AG04449 (cell line): ENCODE results near the gene TPRA1.

ENCODE experiments used
- CTCF ChIA-PET: fragments of 350-600 bp; formaldehyde crosslinking; extraction: SDS; loops from one replicate; lab custom pipeline; 2021; ENCODE audit warnings: antibody characterized with exemption; lab: Yijun Ruan, JAX
- POLR2A ChIA-PET: fragments of 400-600, 350-600 bp; formaldehyde crosslinking; extraction: SDS; loops from one replicate; lab custom pipeline; 2020; ENCODE audit warnings: antibody characterized with exemption, inconsistent platforms; lab: Yijun Ruan, JAX
- DNase-seq: peaks from one replicate; pipeline ENCODE4 v3.0.0-alpha.2; 2010; ENCODE audit warnings: low read depth, low spot score
- H3K4me3 ChIP-seq: 2 replicates; pipeline ENCODE4 v1.5.1; 2011; ENCODE audit warnings: low read depth, mild to moderate bottlenecking, control low read depth, low read length
- TF ChIP-seq, protein P1 (sequence below): IDR thresholded peaks from one replicate; pipeline ENCODE4 v1.5.1; 2011; ENCODE audit warnings: mild to moderate bottlenecking, moderate library complexity, low read length, control low read depth, inconsistent platforms; ENCODE audit not compliant: insufficient read depth; ENCODE audit errors: missing control alignments

The TPRA1 gene

DNA sequence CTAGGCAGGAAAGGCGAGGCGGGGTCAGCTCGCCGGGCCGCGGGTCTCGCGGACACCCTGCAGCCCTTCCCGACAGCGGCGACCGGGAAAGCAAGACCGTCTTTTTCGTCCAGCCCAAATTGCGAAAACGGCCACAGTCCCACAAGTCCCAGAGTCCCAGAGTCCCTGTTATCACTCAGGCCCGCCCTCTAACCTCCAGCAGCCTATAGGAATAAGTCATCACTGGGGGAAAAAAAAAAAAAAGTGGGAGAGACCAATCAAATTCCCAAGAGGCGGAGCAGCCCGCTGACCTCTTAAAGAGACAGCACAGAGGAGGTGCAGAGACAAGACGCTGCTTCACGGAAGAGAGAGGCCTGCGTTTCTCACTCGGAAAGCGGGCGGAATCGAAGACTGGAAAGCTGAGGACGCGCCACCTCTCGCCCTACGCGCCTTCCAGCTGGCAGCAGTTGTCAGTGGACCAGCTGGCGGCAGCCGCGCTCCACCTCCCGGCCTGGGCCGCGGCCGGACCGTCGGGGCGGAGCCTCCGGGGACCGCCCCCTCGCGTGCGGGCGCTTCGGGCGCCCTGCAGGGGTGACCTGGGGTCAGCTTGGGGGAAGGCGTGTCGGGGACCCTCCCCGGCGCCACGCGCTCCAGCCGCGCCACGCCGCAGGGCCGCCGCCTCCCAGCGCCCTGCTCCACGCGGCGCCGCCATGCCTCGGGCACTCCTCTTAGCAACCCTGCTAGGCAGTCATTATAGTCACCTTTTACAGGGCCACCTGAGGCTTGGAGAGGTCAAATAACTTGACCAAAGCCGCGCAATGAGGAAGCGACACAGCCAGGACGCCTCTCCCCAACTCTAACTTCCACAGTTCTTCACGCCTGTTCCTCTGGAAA lies at the start of gene TPRA1:
Gene TPRA1, minus strand, starts transcription at position 141 of the 873 bp plus-strand sequence. CDS start 10,587 bp downstream, outside the sequence.
- POLR2A ChIA-PET = interaction anchor here (0.7 kb wide), 3 partner anchors 48 to 1035 kb away, joined by 4 read pairs; no protein-coding TSS in a partner anchor
- DNase-seq = peak; percentile 84

DNA sequence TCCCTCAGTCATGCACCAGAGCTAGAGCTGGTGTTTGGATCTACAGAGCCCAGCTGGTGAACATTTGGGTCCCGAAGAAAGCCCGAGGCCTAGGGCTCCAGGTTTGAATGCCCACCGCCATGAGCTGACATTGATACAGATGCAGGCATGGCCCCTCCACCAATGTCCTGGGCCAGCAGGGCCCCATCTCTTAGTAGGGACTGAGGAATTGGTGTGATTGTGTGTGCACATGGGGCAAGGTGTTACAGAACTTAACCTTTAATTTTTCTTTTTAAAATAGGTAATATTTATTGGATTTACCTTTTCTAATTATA lies 49.5 kb upstream of the TPRA1 start:
- ChIA-PET POLR2A (no interaction called here), CTCF (interaction anchor here (0.8 to 1.5 kb wide), 5 partner anchors 8 to 65 kb away, joined by 3 to 5 read pairs (median 3); no protein-coding TSS in a partner anchor)
- TF ChIP-seq, protein P1, sequence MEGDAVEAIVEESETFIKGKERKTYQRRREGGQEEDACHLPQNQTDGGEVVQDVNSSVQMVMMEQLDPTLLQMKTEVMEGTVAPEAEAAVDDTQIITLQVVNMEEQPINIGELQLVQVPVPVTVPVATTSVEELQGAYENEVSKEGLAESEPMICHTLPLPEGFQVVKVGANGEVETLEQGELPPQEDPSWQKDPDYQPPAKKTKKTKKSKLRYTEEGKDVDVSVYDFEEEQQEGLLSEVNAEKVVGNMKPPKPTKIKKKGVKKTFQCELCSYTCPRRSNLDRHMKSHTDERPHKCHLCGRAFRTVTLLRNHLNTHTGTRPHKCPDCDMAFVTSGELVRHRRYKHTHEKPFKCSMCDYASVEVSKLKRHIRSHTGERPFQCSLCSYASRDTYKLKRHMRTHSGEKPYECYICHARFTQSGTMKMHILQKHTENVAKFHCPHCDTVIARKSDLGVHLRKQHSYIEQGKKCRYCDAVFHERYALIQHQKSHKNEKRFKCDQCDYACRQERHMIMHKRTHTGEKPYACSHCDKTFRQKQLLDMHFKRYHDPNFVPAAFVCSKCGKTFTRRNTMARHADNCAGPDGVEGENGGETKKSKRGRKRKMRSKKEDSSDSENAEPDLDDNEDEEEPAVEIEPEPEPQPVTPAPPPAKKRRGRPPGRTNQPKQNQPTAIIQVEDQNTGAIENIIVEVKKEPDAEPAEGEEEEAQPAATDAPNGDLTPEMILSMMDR = no peak
- no peak for DNase-seq
- H3K4me3 ChIP-seq = no peak overlapping the region

More for the DNA sequence above, at the start of gene TPRA1:
- CTCF ChIA-PET = interaction anchor here (1.2 to 8.8 kb wide), 3 partner anchors 8 to 106 kb away, joined by 3 to 80 read pairs (median 4); no protein-coding TSS in a partner anchor
- TF ChIP-seq, protein P1 = no peak
- peak within 1 kb of the TSS; percentile 85 for H3K4me3 ChIP-seq

DNA sequence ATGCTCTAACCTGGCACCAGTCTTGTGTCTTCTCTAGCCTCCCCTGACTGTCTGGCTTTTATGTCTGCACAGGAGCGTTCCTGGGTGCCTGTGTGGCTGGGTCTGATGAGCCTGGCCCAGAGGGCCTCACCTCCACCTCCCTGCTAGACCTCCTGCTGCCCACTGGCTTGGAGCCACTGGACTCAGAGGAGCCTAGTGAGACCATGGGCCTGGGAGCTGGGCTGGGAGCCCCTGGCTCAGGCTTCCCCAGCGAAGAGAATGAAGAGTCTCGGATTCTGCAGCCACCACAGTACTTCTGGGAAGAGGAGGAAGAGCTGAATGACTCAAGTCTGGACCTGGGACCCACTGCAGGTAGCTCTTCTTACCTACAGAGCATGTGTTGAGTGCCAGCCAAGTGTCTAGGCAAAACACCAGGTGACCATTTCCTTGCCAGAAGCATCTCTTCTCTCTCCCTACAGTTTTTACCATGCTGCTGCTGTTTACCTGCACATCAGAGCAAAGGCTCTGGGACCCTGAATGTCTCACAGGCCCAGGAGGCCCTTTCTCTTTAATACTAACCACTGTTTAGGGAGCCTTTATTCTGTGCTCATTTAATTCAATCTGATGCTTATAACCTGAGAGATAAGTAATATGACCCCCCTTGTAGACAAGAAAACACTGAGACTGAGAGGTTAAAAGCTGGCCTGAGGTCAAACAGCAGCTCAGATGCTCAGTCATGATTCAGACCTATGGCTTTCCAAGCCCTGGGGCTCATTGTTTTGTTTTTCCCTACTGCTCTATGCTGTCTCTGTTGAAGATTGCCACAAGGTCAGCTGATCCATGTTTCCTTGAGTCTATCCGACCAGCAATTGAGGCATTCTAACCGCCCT lies 48.9 kb upstream of the TPRA1 start:
- no peak for DNase-seq
- POLR2A ChIA-PET = no interaction called here
- TF ChIP-seq, protein P1 = no peak
- no peak overlapping the region for H3K4me3 ChIP-seq
- CTCF ChIA-PET = interaction anchor here (0.8 to 1.5 kb wide), 5 partner anchors 9 to 64 kb away, joined by 3 to 5 read pairs (median 3); no protein-coding TSS in a partner anchor

DNA sequence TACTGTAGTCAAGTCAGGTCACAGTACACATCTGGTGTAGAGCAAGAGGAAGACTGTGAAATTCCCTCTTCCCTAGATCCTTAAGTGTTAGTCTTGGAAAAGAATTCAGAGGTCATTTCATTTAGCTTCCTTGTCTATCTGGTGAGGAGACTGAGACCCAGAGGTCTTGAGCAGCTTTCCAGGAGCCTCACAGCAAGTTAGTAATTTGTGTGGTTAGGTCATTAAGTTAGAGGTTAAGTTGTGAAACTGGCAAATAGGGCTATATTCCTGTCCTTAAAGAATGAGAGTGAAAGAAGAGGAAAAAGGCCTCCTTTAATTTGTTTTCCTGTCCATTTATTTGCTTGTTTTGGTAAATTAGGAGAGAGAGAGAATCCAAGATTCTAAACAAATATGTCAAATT lies 47.4 kb upstream of the TPRA1 start:
- TF ChIP-seq, protein P1 = no peak
- no peak overlapping the region for H3K4me3 ChIP-seq
- no peak for DNase-seq
- CTCF ChIA-PET = interaction anchor here (1.6 to 3.3 kb wide), 2 partner anchors 10 to 14 kb away, joined by 6 to 15 read pairs; no protein-coding TSS in a partner anchor
- POLR2A ChIA-PET = interaction anchor here (0.6 kb wide), 1 partner anchor 41 kb away, joined by 3 read pairs; no protein-coding TSS in a partner anchor

DNA sequence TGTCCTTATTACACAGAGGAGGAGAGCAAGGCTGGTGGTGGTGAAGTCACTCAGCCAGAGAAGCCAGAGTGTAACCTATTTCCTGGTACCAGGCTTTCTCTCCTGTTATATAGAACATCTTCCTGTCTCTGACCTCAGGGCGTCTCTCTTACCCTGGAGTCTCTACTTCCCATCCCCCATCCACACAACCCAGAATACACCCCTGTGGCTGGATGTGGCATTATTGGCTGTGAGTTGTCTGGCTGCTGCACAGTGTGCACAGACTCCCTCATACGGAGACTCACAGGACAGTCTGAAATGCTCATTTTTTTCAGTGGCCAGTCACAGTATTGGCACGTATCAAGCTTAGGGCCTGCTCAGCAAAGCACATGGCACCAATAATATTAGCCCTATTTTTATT lies 47.0 kb upstream of the TPRA1 start:
- ChIA-PET CTCF (interaction anchor here (1.6 to 3.3 kb wide), 2 partner anchors 11 to 15 kb away, joined by 6 to 15 read pairs; no protein-coding TSS in a partner anchor), POLR2A (no interaction called here)
- DNase-seq = no peak
- TF ChIP-seq, protein P1 = no peak
- no peak overlapping the region for H3K4me3 ChIP-seq
